ENCODE data around the gene EYS.
"Not testable (repeated sequence)": the region's sequence is repeated elsewhere in the genome, so short reads cannot be mapped to it uniquely, and the experiment has no call there.

EYS gene

DNA sequence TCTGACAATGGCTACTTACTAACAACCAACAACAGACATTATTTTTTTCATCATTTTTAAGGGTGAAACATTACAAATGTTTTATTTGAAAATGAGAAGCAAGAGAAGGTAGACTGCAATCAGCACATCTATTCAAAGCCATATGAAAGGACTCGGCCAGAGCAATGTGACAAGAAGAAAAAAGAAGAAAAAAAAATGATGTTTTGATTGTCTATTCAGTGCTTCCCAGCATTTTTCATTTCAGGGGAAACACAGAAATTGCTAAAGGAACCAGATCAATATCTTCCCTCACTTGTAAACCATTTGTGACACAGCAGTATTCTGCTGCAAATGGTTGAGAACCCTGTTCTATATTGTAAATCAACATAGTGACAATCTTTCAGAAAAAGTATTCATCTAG lies 270.7 kb downstream of the EYS start:
- TF ChIP-seq, protein P1, sequence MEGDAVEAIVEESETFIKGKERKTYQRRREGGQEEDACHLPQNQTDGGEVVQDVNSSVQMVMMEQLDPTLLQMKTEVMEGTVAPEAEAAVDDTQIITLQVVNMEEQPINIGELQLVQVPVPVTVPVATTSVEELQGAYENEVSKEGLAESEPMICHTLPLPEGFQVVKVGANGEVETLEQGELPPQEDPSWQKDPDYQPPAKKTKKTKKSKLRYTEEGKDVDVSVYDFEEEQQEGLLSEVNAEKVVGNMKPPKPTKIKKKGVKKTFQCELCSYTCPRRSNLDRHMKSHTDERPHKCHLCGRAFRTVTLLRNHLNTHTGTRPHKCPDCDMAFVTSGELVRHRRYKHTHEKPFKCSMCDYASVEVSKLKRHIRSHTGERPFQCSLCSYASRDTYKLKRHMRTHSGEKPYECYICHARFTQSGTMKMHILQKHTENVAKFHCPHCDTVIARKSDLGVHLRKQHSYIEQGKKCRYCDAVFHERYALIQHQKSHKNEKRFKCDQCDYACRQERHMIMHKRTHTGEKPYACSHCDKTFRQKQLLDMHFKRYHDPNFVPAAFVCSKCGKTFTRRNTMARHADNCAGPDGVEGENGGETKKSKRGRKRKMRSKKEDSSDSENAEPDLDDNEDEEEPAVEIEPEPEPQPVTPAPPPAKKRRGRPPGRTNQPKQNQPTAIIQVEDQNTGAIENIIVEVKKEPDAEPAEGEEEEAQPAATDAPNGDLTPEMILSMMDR (IDR thresholded peaks at IDR 0.05; ENCODE audit: low read depth, low read length): no peak
- no peak overlapping the region for H3K4me3 ChIP-seq (ENCODE audit: low read depth, low read length)

DNA sequence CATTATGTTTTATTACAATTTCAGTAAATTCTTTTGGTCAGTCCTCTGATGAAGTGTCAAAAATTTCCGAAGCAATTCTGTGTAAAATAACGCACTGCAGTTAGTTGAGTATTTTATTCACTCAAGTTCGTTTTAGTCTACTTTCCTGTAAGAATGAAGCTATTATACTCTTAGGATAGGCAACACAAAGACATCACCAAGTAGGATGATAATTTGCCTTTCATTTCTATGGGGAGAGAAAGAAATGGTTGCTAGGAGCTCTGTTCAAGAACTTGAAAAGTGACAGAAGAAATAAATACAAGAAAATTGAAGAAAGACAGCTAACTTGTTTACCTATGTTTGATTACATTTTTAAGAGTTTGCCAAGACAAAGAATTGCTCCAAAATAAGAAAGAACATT lies 290.4 kb downstream of the EYS start:
- TF ChIP-seq, protein P1 (IDR thresholded peaks at IDR 0.05; ENCODE audit: low read depth, low read length): no peak
- no peak overlapping the region for H3K4me3 ChIP-seq (ENCODE audit: low read depth, low read length)

DNA sequence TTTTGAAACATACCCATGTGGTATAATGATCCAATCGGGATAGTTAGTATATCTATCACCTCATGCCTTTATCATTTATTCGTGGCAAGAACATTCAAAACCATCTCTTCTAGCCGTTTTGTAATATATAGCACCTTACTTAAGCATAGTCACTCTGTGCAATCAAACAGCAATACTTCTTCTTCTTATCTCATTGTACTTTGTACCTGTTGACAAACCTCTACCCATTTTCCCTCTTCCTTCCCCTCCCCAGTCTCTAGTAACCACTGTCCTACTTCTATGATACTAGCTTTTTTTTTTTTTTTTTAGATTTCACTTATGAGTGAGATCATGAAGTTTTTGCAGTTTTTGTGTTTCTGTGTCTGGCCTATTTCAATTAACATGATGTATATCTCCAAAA lies 296.7 kb downstream of the EYS start:
- TF ChIP-seq, protein P1 (IDR thresholded peaks at IDR 0.05; ENCODE audit: low read depth, low read length): no peak
- H3K4me3 ChIP-seq (ENCODE audit: low read depth, low read length): no peak overlapping the region

DNA sequence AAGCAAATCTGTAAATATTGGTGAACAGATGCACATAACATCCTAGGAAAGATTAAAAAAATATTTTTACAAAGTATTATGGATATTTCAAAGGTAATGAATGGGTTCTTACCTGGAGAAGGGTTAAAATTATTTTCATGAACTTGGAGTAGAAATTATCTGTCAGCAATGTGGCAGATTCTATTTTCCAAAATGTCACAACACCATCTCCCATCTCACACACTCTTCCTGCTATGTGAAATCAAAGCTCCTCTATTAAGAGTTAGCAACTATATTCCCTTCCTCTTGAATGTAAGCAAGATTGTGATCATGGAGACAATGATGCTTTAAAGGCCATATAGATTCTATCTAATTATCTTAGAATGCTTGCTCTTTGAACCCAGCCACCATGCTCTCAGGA lies 304.5 kb downstream of the EYS start:
- TF ChIP-seq, protein P1 (IDR thresholded peaks at IDR 0.05; ENCODE audit: low read depth, low read length): no peak
- no peak overlapping the region for H3K4me3 ChIP-seq (ENCODE audit: low read depth, low read length)

DNA sequence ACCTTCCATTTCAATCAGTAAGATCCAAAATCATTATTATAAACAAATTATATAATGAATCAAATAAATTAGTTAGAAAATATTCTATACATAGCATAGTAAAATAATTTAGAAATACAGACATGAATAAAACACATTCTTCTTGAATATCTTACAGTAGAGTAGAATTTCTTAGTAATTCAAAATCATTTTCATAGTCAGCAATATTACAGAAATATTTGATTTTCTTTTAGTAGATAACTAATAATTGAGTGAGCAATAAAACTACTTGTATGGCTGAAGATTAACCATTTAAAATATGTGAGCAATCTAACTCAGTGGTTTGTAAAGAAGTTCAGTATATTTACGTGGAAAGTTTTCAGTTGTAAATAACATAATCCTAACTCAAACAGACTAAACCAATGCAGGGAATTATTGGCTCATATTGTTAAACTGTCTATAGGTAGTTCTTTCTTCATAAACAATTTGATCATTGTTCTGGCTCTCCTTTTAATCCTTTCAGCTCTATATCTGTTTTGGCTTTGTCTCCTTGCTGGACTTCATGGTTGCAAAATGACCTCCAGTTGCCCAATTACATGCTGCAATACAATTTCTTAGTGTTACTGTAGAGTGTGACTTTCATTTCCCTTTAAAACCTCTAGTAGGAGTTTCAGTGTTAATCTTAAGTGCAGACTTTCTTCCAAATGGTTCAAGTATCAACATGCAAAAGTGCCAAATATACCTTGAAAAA lies 307.5 kb downstream of the EYS start:
- TF ChIP-seq, protein P1 (IDR thresholded peaks at IDR 0.05; ENCODE audit: low read depth, low read length): no peak
- H3K4me3 ChIP-seq (ENCODE audit: low read depth, low read length): no peak overlapping the region

DNA sequence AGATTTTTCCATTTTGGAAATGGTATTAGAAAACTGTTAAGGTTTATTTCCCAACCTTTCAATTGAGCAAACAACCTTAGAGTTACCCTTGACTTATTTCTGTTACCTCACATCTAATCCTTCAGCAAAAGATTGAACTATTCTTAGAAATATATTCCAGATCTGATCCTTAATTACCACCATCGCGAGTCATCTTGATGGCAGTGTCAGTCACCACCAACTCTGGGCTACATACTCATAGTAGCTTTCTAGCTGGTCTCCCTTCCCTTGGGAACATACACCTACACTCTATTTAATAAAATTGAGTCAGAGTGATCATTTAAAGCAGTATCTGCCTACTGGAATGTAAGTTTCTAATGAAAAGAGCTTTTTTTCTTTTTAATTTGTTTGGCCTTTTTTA lies 308.2 kb downstream of the EYS start:
- TF ChIP-seq, protein P1 (IDR thresholded peaks at IDR 0.05; ENCODE audit: low read depth, low read length): no peak

DNA sequence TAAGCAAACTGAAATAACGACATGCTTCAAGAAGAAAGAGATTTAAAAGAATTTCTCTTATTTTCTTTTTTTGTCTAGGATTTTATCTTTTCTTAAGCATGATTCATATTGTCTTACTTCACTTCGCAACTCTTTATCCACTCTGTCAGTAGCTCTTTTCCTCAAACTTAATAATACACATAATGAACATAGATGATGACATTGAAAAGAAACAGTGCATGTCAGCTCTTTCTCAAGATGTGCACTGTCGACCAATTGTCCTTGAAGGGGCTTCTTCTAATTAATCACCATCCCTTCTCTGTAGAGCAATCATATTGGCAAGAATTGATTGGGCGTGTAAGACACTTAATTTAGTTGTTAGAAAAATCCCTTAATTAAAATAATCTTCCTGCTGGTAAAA lies 356.5 kb downstream of the EYS start:
- TF ChIP-seq, protein P1 (IDR thresholded peaks at IDR 0.05; ENCODE audit: low read depth, low read length): no peak
- H3K4me3 ChIP-seq (ENCODE audit: low read depth, low read length): no peak overlapping the region

More for the DNA sequence above, 308.2 kb downstream of the EYS start:
- H3K4me3 ChIP-seq (ENCODE audit: low read depth, low read length): no peak overlapping the region

DNA sequence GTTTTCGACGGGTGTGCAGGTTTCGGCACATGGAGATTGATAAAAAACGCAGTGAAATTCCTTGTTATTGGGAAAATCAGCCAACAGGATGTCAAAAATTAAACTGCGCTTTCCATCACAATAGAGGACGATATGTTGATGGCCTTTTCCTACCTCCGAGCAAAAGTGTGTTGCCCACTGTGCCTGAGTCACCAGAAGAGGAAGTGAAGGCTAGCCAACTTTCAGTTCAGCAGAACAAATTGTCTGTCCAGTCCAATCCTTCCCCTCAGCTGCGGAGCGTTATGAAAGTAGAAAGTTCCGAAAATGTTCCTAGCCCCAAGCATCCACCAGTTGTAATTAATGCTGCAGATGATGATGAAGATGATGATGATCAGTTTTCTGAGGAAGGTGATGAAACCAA lies 404.4 kb downstream of the EYS start:
- not testable (repeated sequence) for H3K4me3 ChIP-seq (ENCODE audit: low read depth, low read length)
